Tongue (tissue), 2 donors: ENCODE results near the gene CBFA2T3. TPM values are rescaled to one million over a fixed set of nuclear protein-coding genes. Genes with fewer than 3 reads are reported as not detected.

Experiments
- DNase-seq: peaks from one replicate; pipeline ENCODE4 v3.0.0-alpha.2; 2015
- total RNA-seq: library from RNA; depleted of rRNA; stranded (reverse); fragments of >200 nt; gene quantifications from one replicate; pipeline ENCODE4 v1.2.3, GENCODE V29; 2014

Gene CBFA2T3
- total RNA-seq, 1 donor from 2014 or later = 3.6 TPM

DNA sequence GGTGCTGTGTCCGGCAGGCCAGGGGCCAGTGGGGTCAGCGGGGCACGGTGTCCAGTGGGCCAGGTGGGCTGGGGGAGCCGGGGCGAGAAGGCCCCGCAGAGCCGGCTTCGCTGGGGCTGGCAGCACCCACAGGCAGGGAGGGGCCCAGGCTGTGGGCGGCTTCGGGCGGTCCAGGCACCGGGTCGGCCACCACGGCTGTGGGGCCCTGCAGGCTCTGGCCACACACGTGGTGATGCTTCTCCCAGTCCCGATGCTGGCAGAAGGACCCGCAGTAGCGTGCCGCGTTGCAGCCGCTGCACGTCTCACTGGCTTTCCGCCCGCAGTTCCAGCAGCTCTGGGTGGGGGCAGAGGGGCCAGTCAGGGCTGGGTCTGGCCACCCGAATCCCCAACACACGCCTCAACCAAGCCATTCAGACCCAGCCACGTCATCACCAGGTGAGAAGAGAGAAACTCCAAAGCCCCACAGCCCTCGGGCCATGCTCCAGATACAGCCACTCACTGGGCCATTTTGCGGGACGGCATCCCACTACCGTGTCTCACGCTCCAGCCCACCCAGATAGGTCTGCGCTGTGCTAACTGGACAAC lies 100.0 kb downstream of the CBFA2T3 start:
- no peak for DNase-seq

DNA sequence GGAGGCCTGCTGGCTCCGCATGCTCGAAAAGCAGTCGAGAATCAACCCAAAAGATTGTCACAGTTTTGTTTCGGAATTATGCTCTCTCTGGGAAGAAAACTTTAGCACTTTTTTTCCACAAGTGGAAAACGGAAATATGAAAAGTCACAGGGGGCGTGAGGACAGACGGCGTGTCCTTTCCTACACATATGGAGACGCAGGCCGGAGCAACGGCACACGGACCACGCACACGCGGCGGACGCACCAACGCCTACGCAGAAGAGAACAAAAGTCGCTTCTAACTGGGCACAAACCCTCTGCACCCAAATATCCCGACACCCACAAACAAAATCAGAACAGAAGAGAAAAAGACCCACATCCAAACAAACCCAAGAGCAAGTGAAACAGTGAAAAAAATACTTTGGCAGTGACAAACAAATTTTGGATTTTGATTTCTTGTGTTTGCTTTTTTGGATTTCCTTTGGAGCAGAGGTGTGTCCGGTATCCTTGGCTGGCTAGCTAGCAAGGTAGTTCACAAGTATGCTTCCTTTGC lies 101.2 kb downstream of the CBFA2T3 start:
- DNase-seq = no peak

- DNase-seq = no peak
These were observed 101.9 kb downstream of the CBFA2T3 start for GRCh38 chr16:88874938-88875599.

- DNase-seq = no peak
These were observed 104.2 kb downstream of the CBFA2T3 start for GRCh38 chr16:88872650-88873331.

- no peak for DNase-seq
These were observed 105.1 kb downstream of the CBFA2T3 start for GRCh38 chr16:88871730-88872416.

DNA sequence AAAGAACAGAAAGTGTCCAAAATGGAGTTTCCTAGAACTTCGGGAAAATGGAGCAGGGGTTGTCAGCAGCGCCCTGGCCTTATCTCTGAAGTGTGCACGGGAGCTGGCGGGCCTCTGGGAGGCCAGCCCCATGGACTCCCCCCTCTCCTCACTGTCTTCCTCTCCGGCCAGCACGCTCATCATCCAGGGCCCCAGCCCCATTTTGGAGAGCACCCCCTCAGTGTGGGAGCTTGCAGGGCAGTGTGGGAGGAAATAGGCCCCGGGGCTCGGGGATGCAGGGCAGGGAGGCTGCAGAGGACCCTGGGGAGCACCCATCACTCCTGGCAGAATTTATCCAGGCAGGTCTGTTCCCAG lies 105.7 kb downstream of the CBFA2T3 start:
- DNase-seq = no peak

GRCh38 chr16:88870608-88871348 lies 106.2 kb downstream of the CBFA2T3 start:
- DNase-seq = peak; percentile 49

DNA sequence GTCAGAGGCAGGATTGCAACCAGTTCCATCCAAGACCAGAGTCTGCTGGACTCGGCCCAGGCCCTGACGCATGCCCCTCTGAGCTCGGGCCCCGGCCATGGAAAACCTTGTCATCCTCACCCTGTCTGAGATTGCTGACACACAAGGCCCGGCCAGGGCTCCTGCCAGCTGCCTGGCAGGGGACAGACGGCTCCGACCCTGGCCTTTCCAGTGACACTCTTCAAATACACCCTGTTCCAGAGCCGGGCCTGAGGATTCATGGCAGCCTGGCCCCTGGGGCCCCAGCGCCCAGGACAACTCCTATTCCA lies 107.4 kb downstream of the CBFA2T3 start:
- DNase-seq = no peak

GRCh38 chr16:88868974-88869672 lies 107.9 kb downstream of the CBFA2T3 start:
- DNase-seq = no peak

- DNase-seq = no peak
These were observed 109.3 kb downstream of the CBFA2T3 start for GRCh38 chr16:88867581-88868246.

DNA sequence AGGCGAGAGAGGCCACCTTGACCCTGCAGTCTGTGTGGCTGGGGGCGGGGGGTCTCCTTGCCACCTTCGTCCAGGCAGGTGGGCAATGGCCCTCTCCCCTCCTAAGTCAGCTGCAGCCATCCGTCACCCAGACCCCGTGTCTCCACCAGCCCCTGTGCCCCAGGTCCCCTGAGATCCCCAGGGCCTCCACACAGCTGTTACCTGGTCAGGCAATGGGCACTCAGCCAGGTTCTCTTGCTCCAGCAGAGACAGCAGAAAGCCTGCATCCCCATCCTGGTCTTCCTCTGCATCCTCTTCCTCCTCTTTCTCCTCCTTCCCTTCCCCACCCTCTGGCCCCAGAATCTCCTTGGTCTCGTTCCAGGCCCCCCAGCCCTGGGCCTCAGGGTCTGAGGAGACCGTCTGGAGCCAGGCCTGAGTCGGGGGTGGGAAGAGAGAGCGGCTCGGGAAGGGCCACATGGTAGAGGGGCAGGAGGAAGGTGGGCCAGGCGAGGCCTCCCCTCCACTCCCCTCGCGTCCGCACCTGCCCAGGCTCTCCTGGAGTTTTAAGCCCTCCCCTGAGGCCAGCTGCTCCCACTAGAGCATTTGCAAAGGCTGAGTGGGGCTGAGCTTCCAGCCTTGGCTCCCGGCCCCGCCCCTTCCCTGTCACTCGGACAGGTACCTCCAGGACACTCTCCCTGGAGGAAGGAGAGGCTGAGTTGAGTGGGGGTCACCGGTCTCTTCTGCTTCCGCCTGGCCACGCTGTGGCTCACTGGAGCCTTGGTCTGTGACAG lies 110.7 kb downstream of the CBFA2T3 start, which contains the start of gene PABPN1L:
Gene PABPN1L, minus strand, starts transcription at position 510 of the 770 bp plus-strand sequence. Its CDS starts 54 bp downstream, at position 456.
- DNase-seq = no peak

DNA sequence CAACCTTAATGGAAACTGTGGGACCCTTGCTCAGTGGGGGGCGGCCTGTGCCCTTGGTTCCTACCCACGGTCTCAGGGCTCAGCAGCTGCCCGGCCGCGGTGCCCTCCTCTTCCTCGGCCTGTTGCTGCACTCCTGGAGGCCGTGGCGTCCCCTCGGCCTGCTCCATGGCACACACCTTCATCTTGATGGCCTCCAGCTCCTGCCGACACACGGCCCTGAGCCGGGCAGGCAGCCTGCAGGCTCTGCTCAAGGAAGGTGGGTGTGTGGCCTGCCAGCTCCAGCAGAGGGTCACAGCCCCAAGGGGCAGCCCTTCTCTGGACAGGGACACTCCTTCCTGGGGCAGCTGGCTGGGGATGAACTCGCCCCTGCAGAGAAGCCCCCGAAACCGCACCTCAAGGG lies 111.3 kb downstream of the CBFA2T3 start:
- no peak for DNase-seq

DNA sequence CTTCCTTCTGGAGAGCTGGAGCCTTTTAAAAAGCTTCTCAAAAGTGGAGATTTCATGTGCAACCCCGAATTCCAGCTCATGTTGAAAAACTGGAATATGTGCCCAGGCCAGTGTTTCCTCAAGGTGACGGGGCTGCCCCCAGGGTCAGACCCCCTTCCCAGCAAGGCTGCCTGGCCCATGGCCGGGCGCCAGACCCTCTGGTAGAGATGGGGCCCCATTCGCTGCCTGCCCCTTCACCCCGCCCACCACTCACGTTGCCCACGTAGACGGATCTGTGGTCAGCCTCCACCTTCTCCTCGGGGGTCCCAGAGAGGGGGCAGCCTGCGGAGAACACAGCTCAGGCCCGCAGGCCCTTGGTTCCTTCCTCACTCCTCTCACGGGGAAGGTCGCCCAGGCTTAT lies 111.7 kb downstream of the CBFA2T3 start:
- DNase-seq = no peak

- no peak for DNase-seq
These were observed 112.5 kb downstream of the CBFA2T3 start for GRCh38 chr16:88864521-88864920.

DNA sequence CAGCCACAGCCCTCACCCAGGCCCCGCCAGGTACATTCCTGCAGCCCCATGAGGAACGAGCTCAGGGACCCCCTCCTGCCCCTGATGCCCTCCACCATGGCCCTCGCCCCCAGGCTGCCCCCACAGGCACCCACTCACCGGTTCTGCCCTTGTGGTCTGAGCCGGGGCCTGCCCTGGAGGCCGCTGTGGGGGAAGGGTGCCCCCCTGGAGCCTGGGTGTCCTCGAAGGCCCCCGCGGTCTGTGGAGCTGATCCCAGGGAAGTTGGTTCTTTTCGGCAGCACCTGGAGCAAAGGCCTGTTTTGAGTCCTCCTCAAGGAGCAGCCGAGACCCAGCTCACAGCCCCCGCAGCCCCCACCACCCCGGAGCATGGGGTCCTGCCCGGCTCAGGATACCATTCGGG lies 112.9 kb downstream of the CBFA2T3 start:
- DNase-seq = no peak

- no peak for DNase-seq
These were observed 113.6 kb downstream of the CBFA2T3 start for GRCh38 chr16:88863426-88863825.

GRCh38 chr16:88862968-88863367 lies 114.0 kb downstream of the CBFA2T3 start:
- DNase-seq = no peak

- DNase-seq = no peak
These were observed 115.6 kb downstream of the CBFA2T3 start for GRCh38 chr16:88861359-88861758.

- no peak for DNase-seq
These were observed 117.5 kb downstream of the CBFA2T3 start for GRCh38 chr16:88859381-88860091.
